DMS 273 (cell line): ENCODE results near the gene ZMYM2.

ENCODE experiments used
- DNase-seq: peaks from one replicate; lab custom pipeline; 2025; ENCODE audit not compliant: unreplicated experiment; lab: John Stamatoyannopoulos, UW

ZMYM2 gene

DNA sequence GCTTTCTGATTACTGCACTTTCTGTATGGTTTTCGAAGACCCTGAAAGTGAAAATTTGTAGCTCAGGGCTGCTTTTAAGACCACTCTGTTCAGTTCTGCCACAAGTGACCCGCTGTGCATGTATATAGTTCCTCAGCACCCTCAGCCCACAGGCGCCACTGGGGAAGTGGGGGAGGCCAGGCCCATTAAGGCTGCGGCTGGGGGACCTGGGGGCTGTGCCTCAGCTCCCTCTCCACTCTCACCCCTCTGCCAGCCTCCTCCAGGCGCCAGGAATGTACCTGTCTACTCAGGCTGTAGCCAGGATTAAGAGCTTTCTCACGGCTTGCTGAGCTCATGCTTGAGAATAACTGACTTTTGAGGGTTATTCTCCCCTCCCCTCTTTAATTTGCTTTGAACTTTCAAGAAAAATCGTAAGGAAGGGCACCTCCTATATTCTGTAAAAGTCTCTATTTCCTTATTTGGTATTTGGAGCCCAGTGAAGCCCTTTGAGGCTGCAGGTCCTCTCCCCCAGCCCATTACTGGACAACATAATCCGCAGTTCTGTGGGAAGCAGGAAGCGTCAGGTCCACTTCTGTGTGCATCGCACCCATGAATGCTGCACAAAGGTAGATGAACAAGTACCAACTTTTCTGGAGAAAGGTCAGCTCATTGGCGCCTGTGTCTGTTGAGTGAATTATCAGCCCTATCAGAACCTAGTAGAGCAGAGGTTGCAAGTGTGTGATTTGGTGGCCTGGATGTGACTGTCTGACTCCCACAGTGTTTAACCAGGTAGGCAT lies 172.7 kb downstream of the ZMYM2 start:
- DNase-seq, result no peak

DNA sequence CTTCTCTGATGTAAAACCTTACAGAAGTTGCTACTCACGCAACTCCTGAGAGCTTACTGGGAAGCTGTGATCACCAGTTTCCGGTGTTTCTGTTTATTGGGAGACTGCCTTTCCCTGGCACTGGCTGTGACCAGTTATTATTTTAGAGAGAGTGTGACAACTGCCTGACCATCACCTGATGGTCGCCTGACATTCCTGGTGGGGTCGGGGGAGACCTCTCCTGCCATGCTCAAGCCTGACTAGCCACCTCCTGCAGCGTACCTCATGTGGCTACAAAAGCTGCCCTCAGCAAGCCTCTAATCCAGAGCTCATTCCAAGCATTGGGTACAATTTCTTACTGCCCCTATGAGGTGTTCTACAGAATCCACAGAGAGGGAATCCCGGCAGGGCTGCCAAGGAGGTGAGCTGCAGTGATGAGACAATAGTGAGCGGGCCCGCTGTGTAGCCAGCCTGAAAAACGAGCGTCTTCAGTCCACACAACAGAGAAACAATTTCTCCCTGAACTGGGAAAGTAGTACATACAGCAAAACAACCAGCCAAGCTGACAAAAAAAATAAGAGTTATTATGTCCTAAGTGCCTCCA lies 173.6 kb downstream of the ZMYM2 start:
- DNase-seq, result no peak

DNA sequence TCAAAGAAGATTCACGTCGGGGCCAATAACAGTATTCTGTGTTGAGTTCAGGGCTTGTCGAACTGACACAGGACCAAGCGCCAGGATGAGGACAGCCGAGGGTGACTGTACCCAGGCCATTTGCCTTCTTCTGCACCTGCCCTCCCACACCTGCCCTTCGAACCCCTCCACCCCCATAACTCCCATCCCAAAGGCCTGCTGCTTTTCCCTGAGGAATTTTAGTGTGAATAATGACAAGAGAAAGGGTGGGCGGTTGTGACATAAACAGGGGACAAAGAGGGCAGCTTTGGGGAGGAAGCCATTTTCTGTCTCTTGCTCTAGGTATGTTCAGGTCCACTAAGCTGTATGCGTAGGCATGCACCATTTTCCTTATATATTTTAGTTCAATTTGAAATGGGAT lies 176.2 kb downstream of the ZMYM2 start:
- DNase-seq, result no peak

- DNase-seq, result no peak
Observed at GRCh38 chr13:20136781-20137703, 178.5 kb downstream of the ZMYM2 start.

DNA sequence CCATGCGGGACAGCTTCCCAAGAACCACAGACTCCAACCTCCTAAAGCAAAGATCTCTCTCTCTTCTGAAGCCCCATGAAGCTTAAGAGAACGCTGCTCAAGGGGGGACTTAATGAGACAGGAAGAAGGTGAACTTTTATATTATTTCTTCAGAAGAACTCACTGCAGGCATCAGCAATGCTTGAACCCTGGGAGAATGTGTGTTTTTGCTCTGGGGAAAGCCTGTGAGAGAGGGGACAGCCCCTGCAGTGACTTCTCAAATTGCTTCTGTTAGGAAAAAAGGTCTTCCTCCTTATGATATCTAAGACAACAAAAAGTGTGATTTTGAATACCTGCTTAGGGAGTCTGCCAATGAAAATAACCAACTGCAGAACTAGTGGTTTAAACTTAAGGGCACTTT lies 179.3 kb downstream of the ZMYM2 start:
- no peak for DNase-seq

- no peak for DNase-seq
Observed at GRCh38 chr13:20140487-20140886, 182.0 kb downstream of the ZMYM2 start.
